GM12872 (cell line): ENCODE results near the gene DNAJC7.

ENCODE experiments used
- TF ChIP-seq, protein P1 (sequence below): IDR thresholded peaks from 3 replicates; pipeline ENCODE4 v1.5.1; 2011; ENCODE audit warnings: low read depth, mild to moderate bottlenecking, low read length, moderate library complexity; ENCODE audit not compliant: insufficient read depth

DNAJC7 gene

DNA sequence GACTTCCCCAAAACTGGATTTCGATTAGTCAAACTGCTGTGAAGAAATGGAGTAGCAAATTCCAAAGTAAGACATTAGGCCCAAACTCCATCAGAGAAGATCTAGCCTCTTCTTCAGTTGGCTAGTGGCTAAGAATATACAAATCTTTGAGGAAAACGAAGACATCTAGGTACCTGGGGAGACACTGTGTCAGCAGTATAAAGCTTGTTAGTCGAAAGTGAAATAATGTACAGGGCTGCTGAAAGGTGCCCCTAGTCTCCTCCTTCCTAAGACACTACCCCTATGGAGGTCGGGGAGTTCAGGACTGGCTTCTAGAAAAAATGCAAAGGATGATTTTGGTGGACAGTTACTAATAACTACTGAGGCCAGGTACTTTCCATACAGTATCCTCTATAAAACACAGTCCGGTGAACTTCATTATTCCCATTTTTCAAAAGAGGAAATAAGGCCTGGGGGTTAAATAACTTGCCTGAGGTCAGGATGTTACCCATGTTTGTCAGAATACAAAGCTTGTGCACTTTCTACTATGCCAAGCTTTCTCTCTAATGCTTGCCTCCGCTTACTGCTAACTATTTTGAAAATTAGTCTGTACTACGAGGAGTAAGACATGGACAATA, 15.0 kb downstream of the DNAJC7 start:
- TF ChIP-seq, protein P1, sequence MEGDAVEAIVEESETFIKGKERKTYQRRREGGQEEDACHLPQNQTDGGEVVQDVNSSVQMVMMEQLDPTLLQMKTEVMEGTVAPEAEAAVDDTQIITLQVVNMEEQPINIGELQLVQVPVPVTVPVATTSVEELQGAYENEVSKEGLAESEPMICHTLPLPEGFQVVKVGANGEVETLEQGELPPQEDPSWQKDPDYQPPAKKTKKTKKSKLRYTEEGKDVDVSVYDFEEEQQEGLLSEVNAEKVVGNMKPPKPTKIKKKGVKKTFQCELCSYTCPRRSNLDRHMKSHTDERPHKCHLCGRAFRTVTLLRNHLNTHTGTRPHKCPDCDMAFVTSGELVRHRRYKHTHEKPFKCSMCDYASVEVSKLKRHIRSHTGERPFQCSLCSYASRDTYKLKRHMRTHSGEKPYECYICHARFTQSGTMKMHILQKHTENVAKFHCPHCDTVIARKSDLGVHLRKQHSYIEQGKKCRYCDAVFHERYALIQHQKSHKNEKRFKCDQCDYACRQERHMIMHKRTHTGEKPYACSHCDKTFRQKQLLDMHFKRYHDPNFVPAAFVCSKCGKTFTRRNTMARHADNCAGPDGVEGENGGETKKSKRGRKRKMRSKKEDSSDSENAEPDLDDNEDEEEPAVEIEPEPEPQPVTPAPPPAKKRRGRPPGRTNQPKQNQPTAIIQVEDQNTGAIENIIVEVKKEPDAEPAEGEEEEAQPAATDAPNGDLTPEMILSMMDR: no peak

DNA sequence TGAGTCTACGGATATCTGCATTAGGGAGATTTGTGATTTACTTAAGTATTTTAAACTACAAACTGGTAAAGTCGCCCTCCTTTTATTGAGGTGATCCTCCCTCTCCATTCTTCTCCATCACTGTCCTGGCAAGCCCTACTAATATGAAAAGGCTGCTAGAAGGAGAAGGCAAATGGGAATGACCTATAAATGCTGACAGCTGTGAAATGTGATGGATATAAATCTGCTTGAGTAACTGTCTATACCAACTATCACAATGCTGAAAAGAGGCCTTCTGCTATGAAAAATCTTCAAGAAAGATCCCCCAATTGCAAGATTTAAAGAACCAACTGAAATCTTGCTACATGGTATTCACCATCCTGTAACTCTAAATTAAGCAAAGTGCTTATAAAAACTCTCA, 15.5 kb downstream of the DNAJC7 start:
- TF ChIP-seq, protein P1: no peak

DNA sequence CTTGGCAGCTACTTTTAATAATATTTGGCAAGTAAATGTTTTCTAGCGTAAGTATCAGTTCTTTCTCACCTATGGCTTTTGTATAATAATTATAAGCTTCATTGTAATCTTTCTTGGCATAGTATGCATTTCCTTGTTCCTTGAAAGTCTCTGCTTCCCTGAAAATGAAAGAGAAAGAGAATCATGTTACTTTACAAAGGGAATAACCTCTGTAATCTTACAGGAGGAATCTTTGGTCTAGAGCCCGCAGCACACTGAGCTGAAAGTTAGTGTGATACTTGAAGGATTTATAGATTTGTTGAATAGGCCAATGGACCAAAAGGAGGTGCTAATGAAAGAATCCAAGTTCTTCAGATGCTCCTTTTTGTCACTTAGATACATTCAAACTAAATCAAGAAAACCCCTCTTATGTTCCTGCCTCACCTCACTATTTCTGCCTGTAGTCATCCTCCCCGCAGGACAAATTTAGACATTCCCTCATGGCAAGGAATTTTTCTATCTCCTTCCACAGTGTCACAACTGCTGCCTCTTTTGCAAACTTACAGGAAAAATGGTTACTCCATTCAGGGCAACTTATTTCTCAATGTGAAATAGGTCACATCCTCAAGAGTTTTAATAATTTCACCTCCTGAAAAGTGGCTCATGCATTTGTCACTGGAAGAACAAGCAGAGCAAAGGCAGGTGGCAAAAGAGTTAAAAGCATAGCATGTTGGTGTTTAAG, 16.7 kb downstream of the DNAJC7 start:
- TF ChIP-seq, protein P1: no peak

DNA sequence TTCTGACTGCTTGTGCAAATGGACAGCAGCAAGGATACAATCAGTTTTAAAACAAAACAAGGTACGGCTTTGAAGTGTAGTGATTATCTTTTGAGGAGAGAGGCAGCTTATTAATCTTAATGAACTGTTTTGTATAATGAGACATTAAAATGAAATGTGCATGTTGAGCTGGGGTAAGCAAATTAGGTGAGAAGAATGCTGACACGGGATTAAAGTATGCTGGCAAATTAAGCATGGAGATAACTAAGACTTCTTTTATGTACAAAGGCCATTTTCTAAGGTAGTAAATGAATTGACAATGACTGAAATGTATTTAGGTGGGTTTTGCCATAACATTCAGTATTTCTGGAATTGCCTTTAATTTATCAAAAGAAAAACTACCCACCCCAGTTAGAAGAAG, 18.7 kb downstream of the DNAJC7 start:
- TF ChIP-seq, protein P1: no peak

DNA sequence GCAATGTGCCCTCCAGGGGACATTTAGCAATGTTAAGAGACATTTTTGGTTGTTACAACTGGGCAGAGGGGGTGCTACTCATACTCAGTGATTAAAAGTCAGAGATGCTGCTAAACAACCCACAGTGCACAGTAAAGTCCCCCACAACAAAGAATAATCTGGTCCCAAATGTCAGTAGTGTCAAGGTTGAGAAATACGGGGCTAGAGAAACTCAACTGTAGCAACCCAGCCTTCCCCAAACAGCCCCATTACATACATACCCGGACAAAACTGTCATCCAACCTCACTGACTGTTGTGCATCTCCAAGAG, 20.4 kb downstream of the DNAJC7 start:
- TF ChIP-seq, protein P1: no peak

DNA sequence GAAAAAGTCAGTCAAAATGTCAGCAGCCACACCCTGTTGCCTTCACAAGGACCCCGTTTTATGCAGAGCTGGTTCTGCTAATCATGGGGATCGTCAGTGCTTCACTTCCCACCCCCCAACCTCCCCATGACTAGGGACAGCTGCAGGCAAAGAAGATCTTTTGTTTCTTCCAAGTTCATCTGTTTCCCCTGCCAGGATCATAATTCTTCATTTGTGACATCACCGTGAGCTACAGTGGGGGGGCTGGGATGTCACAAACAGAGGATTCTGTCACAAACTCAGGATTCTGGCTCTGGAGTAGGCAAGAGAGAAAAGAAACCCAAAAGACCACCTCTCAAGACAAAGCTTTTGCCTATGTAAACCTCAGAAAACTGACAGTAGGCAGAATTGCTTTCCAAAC, 24.7 kb downstream of the DNAJC7 start:
- TF ChIP-seq, protein P1: no peak

DNA sequence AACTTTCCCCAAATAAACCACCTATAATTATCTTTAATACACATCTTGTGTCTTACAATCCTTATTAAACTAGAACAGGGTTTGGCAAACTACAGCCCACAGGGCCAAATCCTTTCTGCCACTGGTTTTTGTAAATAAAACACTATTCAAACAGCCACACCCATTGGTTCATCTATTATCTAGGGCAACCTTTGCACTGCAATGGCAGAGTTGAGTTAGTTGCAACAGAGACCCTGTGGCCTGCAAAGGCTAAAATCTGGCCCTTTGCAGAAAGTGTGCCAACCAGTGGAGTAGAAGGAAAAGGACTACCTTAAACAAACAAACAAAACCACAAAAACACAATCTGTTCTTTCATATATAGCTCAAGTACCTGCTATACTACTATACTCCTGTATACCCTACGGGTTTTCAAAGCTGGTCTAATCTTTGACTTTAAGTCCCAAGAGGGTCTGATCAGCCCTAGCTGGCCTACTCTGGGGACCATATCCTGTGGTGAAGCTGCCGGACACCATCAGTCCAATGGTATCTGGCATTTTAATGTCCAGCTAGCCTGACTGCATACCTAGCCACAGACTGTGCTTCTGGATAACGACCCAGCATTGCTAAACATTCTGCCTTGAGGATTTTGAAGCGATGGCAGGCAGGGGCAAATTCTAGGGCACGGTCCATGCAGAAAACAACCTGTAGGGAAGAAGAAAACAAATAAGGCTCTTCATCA, 27.4 kb downstream of the DNAJC7 start:
- TF ChIP-seq, protein P1: no peak
